ENCODE data around the gene XAB2.

DNA sequence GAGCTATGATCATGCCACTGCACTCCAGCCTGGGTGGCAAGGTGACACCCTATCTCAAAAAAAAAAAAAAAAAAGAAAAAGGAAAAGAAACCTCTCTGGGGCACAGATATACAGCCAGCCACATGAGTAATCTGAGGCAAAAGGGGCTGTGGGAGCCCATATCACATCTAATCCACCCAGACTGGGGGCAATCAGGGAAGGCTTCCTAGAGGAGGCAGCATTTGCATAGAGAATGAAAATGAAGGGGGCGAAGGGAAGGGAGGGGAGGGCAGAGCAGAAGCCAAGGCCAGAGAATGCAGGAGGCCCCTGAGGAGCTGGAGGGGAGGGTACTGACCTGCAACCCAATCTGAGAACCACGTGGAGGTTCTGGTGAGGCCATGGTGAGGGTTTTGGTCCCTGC is 20.8 kb upstream of the XAB2 start:
- TF ChIP-seq, protein P1, sequence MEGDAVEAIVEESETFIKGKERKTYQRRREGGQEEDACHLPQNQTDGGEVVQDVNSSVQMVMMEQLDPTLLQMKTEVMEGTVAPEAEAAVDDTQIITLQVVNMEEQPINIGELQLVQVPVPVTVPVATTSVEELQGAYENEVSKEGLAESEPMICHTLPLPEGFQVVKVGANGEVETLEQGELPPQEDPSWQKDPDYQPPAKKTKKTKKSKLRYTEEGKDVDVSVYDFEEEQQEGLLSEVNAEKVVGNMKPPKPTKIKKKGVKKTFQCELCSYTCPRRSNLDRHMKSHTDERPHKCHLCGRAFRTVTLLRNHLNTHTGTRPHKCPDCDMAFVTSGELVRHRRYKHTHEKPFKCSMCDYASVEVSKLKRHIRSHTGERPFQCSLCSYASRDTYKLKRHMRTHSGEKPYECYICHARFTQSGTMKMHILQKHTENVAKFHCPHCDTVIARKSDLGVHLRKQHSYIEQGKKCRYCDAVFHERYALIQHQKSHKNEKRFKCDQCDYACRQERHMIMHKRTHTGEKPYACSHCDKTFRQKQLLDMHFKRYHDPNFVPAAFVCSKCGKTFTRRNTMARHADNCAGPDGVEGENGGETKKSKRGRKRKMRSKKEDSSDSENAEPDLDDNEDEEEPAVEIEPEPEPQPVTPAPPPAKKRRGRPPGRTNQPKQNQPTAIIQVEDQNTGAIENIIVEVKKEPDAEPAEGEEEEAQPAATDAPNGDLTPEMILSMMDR (IDR thresholded peaks at IDR 0.05), result no peak
- TF ChIP-seq POLR2A (IDR thresholded peaks at IDR 0.05), result no peak

Data from ovary (tissue), 3 donors.